Right forelimb (tissue), 1 donor: ENCODE data around the gene GPR39.
A peak's percentile ranks its signal among the peaks of the same experiment; 100 is the strongest.

Experiments
- DNase-seq: peaks from one replicate; pipeline ENCODE4 v3.0.0-alpha.2; 2018

The GPR39 gene

DNA sequence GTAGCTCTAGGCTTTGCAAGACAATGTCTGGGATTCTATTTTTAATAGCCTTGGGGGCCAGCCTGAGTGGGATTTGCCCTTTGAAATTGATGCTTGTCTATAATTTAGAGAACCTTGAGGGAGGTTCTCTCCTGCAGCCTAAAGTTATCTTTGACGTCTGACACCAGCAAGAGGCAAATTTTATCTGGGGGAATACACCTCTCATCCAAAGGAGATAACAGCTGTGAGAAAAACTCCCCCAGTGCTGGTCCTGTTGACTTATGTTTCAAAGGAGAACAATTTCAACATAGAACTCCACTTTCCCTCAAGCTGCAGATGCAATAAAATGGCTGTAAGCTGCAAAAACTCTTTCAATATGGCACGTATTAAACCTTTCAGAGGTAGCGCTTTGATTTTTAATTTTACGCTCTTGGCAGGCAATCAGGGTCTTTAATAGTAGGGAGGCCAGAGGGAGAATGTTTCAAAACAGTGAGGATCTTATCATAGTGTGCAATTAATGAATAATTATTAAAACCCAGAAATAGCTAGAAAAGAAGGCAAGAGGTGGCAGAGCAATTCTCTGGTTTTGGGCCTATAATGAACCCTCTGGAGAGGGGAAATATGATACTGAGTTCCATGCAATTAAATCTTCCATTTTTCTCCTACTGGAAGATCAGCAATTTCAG is 191.0 kb downstream of the GPR39 start:
- DNase-seq: no peak

DNA sequence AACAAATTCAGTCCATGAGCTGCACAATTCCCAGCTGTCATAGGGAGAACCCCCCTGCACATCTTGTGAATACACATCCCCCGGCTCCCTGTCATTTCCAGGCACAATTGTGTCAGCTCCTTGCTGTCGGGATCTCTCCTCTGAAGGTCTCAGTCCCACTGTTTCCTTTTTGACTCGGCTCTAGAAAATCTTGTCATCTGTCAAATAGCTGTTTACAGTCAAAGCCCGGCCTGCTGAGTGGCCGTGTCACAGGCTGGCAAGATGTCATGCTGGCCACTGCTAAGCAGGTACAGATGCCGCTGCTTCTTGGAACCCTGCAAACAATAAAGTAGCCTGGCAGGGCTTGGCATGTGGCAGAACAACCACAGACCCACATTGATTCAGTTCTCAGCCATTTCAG is 191.7 kb downstream of the GPR39 start:
- DNase-seq: no peak

DNA sequence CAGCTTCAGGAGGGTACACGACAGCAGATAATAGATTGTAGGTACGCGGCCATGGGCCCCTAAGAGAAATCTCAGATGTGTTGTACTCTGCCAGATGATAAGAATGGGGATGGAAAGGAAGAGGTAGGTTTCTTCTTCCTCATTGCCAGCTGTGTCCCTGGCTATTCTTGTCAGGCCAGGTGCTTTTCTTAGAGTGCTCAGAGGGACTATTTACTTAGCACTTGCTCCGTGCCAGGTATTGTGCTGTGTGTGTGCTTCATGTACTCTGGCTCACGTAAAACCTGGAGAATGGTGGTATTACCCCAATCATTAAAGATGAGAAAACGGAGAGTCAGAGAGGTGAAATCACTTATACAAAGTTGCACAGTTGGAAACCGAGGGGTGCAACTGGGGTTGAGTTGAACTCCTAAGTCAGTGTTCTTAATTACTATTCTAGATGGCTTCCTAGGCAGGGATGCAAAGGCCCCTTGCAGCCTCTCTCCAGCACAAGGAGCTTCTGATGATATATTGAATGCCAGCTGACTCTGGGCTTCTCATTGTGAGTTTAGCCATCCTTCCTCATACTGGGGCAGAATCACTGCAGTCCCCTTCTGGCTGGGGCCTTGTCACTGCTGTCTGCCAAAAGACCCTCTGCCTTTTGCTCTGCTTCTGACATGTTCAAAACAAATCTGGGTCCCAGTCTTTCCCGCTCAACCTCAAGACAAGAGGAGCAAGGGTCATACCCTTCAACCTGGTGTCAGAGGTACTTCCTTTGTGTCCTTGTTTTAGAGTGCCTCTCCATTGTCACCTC is 192.7 kb downstream of the GPR39 start:
- no peak for DNase-seq

DNA sequence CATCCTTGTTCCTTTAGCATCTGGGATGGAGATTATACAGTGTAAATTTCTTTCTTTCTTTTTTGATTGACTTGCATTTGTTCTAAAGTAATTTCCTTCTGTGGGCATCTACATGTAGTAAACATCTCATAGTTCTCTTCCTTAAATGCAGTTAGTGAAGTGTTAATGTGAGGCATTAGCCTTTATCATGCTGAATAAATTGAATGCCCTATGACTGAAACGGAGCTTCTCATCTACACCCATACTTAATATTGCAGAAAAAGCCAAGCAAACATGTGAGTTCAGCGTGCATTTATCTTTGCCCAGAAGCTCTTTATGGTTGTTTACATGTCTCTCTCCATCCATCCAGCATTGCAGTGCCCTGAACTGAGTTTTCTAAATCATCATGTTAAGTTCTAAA is 195.1 kb downstream of the GPR39 start:
- DNase-seq: no peak

DNA sequence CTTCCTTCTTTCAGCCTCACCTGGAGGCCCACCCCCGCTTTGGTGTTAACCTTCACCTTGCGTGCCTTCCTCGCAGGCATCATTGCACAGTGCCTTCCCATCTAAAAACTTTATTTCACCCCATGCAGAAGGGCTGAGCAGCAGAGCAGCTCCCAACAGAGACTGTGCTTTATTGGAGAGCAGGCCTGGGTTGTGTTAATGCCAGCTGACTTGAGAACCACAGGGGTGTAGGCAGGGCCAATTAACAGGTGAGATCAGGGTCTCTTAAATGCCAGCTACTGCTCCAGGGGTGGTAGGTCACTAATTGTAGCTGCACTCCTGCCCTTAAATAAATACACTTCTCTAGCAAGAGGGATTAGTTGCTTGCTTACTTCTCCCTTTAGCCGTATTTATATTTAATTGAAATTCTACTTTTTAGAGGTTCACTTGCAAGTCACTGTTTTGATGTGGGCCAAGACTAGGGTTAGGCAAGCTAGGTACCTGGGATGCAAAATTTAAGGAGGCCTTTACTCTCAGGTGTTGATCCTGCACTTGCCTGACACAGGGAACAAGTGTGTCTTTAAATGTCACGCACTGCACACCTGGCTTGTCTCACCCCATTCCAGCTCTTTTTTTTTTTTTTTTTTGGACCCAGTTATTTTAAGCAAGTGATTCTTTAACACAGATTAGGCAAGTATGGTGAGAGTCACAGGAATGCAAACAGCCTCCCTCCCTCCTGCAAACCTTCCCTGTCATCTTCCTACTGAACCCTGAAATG is 198.9 kb downstream of the GPR39 start:
- DNase-seq: no peak

DNA sequence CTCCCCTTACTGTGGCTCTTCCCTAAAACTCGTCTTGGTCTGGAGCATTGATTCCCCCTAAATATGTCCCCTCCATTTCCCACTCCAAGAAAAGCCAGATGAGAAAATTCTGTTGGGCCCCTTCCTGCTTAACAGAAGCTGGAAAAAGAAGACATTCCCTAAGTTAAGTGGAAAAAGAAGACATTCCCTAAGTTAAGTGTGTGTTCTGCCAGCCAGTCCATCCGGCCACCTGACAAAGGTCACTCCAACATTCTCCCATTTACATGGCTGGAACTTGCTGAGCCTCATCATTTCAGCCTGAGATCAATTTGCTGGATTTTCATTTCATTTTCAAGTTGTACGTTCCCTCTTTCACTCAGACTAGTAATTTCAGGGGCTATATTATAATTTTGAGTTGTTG is 201.4 kb downstream of the GPR39 start:
- DNase-seq: no peak

DNA sequence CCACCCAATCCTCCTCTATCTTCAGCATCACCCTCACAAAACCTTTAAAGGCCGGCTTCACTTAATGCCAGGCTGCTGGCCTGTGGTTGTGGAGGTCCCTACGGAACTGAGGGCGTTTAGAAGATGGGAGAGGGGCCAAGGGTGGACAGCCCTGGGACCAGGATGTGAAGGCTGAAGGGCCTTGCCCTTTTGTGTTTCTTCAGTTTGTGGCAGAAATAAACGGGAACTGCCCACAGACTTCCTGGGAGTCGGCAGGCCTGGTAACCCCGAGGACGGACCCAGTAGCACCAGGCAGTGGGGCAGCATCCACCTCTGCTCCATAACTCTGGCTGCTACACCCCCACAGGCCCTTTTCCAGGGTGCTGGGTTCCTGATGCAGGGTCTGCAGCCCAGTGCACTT is 202.1 kb downstream of the GPR39 start:
- no peak for DNase-seq

DNA sequence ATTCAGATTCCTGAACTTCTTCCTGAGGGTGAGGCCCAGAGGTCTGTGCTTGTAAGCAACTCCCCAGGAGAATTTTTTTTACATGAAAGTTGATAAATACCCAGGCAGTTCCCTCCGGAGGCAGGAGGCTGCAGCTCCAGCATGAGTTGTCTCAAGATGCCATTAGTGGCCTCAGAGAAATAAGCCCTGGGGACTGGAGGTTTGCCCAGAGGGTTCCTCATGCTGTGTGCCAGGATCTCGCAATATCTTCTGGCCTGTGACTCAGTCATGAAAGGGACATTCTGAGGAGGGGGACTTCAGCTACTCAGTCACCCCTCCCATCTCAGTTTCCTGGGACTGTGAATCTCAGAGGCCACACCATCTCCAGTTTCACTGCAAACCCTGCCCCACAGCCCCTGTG is 203.5 kb downstream of the GPR39 start:
- DNase-seq: no peak

DNA sequence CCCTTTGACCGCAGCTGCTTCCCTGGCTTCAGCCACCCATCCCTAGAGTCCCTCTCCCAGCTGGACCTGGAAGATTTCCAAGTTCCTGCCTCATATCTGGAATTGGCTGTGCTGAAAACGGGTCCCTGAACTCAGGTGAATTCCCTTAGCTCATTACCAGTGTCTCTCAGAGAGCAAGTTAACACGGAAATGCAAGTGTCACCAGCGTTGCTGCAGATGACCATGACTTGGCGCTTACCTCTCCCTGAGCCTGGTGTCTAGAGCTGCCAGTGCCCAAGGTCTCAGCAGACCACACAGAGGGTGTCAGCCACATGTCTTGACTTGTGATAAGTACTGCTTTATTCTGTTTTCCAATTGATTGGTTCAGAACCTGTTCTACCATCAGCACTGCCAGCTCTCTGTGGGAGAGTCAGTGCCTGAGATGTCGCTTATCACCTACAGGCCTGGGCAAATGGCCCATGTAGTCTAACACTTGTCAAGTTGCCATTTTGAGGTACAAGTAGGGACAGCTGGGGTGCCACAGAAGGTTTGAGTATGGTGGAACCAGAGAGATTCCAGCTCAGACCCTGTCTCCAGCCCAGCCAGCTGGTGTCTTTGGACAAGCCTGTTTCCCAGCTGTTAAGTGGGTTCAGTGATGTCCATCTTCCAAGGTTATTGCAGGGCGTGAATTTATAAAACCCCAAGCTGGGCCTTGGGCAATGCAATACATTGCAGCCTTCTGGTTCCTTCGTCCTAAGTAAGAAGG is 204.7 kb downstream of the GPR39 start:
- no peak for DNase-seq

DNA sequence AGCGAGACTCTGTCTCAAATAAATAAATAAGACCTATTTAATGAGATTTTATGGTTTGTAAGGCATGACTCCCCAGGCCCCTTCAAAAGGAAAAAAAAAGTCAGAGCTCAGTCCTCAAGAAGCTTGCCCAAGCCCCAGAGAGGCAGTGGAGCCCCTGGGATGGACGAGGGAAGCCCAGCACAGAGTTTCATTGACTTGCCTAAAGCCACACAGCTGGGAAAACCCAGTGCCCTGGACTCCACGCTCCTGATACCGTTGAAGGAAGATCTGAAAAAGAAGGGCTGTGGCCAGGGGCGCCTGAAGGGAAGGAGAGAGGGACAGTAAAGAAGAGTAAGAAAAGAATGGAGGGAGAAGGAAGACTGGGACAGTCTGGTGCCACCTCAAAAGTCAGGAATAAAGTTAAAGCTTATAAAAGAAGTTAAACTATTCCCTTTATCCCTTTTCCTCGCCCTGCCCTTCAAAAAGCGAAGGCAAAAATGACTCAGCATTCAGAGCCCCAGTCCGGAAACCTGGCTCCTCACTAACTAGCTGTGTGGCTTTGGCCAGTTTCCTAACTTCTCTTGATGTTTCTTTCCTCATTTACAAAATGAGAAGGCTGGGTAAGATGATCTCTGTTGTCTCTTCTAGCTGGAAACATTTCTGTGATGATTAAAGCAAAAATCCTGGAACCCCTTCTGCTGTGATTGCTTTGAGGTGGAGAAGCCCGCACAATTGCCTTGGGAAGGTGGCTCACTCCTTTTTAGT is 206.7 kb downstream of the GPR39 start:
- DNase-seq: peak; percentile 53

DNA sequence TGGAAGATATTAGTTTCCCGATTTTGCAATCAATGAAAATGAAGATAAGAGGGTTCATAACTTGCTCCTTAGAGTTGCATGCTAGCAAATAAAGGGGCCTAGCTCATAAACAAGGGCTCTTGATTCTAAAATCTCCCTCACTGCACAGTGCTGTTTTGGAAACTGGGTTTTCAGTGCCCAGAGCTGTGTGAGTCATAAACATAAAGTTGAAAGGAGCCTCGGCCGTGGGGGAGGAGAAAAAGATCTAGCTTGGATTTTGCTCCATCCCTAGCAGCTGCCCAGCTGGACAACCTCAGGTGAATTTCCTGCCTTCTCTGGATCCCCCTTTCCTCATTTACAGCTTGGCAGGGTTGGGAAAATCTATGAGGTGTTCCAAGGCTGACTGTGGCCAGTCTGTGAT is 210.9 kb downstream of the GPR39 start:
- DNase-seq: no peak

DNA sequence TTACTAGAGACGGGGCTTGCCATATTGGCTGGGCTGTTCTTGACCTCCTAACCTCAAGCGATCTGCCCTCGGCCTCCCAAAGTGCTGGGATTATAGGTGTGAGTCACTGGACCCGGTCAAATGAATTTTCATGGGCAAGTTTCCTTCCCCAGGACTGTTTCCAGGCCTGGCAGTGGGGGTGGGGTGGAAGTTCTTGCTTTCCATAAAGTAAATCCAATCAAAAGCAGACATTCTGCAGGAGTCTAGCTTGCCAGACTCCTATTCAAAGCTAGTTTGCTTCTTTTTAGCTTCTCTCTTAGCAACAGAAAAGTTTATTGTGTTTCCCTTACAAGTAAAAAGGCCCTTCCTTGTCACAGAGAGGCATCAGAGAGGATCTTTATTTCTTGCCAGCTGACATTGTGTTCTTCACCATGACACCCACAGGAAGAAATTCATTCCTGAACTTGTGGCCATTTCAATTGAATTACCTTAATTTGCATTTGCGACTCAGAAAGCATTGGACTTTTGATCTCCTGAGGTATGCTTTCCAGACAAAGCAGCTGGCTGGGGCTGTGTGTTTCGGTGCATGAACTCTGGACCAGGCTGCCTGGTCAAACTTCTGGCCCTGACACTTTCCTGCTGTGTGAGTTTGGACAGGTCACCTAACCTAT is 215.5 kb downstream of the GPR39 start:
- no peak for DNase-seq

DNA sequence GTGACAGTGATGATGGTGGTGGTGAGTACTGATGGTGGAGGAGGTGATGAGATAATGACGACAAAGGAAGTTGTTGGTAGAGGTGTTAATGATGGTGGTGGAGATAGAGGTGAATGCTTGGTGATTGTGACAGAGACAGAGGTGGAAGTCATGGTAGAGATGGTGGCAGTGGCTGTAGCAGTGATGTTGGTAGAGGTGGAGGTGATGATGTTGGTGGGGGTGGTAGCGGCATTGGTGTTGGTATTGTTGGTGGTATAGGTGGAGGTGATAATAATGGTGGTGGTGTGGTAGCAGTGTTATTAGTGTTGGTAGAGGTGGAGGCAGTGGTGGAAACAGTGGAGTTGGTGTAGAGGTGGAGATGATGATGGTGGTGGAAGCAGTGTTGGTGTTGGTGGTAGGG is 217.0 kb downstream of the GPR39 start:
- DNase-seq: no peak

DNA sequence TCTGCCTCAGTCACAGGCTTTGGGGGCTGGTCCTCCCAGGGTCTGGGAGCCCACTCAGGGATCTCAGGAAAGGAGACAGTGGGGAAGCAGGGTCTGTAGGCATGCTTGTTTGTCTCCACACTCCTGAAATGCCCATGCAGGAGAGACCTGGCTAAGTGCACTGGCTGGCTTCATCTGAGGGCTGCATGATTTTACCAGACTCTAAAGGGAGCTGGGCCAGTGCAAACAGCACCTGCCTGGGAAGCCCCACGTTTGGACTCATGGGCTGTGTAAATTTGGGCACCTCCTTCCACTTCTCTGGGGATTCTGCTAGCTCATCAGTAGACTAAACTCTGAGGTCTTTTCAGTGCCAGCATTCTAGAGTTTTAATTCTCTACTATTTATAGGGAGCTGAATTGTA is 219.7 kb downstream of the GPR39 start:
- no peak for DNase-seq

DNA sequence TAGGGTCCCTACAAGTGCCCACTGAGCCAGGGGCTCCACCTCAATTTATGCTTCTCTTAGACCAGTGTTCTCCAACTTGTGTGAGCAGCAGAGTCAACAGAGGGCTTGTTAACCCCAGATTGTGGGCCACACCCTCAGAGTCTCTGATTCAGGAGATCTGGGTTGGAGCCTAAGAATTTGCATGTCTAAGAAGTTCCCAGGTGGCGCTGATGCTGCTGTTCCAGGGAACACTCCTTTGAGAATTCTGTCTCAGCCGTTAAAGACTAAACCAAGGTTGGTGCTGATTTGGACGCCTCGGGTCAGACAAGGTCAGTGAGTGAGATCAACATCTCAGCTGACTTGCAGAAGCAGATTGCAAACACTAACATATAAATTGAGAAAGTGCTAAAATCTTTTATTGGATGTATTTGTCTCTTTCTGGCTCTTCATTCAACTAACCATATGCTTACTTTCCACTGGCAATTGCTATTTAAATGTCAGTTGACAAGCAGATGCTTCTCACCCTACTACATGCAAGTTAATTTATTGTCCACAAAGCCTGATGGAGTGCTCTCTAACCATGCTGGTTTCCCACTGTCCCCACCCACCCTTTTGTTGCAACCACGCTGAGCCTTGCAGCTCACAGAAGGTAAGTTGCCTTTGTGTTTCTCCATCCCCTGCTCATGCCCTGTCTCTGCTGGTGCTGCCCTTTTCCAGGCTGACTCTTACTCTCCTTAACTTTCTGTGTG is 221.9 kb downstream of the GPR39 start:
- no peak for DNase-seq

DNA sequence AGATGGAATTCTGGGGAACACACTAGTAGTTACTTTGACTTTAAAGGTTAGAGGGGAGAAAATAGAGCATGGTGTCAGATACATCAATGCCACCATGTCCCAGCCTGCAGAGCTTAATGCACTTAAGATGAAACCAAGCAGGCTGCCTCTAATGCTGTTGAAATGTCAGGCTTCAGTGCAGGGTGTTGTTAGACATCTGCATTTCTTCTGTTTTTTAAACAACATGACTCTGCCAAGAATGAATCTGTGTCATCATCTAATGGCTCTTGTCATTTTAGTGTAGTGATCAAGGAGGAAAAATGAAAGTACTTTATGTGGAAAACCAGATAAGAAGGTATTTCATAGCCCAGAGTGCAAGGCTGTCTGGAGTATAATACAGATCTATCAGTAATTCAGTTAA is 223.5 kb downstream of the GPR39 start:
- DNase-seq: no peak

DNA sequence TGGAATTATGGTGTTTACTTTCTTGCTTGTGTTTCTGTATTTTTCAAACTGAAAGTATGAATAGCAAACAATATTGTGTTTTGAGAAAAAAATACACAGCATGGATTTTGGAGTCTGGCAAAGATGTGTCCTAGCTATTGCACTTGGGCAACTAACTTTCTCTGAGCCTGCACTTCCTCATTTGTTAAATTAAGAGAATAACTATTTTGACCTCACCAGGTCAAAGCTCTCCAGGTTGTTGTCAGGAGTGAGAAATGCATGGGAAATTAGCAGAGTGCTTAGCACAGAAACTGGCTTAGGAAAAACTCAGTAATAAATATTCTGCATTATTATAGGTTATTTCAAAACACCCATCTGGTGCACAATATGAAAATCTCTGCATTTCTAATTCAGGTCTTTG is 225.2 kb downstream of the GPR39 start:
- no peak for DNase-seq

DNA sequence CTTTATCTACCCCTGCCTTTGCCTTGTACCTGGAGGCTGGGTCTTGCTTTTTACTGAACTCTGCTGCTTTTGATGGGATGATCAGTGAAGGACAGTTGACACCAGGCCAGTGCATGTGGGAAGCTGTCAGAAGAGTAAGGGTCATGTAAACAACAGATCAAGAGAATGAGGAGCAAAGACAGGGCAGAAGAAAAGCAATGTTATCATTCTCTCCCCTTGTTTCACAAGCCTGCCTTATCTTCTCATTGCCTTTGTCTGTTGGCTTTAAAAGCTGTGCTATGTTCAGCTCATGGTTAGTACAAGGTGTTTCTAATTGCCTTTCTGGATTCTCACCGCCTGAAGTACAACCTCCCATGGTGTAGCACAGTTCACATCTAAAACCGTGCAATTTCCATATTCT is 225.8 kb downstream of the GPR39 start:
- no peak for DNase-seq

DNA sequence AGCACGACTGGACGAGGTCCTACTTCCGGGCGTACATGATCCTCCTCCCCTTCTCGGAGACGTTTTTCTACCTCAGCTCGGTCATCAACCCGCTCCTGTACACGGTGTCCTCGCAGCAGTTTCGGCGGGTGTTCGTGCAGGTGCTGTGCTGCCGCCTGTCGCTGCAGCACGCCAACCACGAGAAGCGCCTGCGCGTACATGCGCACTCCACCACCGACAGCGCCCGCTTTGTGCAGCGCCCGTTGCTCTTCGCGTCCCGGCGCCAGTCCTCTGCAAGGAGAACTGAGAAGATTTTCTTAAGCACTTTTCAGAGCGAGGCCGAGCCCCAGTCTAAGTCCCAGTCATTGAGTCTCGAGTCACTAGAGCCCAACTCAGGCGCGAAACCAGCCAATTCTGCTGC is 228.6 kb downstream of the GPR39 start:
- DNase-seq: no peak

DNA sequence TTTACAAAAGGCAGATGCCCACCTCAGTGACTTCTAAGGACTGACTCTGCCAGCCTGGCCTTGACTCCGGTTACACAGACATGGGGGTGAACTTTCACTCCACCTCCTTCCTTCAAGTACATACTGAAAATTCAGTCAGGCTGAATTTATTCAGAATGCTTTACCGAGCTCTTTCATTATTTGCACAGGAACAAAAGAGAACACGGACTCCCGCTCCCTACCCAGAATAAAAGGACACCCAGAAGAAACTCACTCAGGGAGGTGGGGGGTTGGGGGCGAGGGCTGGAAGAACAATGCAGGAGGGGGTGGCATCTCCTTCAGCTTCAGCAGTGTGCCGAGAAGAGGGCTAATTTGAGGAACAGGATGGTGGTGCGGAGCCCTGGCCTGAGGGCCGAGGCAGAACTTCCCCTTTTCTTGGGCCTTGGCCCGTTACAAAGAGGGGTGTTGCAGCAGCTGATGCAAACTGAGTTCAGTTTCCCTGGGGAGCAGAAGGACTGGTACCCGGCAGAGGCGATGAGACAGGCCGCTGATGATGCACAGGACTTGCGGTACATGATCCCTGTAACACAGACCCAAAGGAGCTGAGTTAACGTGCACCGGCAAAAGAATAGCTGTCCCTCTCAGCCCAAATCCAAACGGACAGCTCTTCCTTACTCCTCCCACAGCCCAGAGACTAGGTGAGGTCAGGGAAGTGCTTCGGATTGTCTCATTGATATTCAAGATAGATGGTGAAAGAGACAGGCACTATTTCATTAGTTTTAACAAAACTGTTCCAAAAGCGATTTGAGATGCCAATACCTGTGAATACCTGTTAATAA is 229.3 kb downstream of the GPR39 start:
- no peak for DNase-seq
